Neural progenitor cell (in vitro differentiated cells): ENCODE measurements around the gene ABTB1.

Experiments
- EZH2 ChIP-seq: fragments of 200-600 bp; sonication (generic); IDR thresholded peaks from 2 replicates; pipeline ENCODE4 v1.6.1; 2017; ENCODE audit warnings: antibody characterized with exemption, mild to moderate bottlenecking, moderate library complexity
- EZH2phosphoT487 ChIP-seq: fragments of 200-600 bp; sonication (generic); IDR thresholded peaks from 2 replicates; pipeline ENCODE4 v1.6.1; 2017; ENCODE audit warnings: antibody characterized with exemption
- TF ChIP-seq, protein P1 (sequence below): fragments of 200-600 bp; sonication (generic); IDR thresholded peaks from 2 replicates; pipeline ENCODE4 v1.5.1; 2017; ENCODE audit warnings: antibody characterized with exemption, mild to moderate bottlenecking

GRCh38 chr3:127702151-127702578 lies 29.4 kb downstream of the ABTB1 start:
- TF ChIP-seq, protein P1, sequence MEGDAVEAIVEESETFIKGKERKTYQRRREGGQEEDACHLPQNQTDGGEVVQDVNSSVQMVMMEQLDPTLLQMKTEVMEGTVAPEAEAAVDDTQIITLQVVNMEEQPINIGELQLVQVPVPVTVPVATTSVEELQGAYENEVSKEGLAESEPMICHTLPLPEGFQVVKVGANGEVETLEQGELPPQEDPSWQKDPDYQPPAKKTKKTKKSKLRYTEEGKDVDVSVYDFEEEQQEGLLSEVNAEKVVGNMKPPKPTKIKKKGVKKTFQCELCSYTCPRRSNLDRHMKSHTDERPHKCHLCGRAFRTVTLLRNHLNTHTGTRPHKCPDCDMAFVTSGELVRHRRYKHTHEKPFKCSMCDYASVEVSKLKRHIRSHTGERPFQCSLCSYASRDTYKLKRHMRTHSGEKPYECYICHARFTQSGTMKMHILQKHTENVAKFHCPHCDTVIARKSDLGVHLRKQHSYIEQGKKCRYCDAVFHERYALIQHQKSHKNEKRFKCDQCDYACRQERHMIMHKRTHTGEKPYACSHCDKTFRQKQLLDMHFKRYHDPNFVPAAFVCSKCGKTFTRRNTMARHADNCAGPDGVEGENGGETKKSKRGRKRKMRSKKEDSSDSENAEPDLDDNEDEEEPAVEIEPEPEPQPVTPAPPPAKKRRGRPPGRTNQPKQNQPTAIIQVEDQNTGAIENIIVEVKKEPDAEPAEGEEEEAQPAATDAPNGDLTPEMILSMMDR = no peak
- TF ChIP-seq EZH2 = no peak
- no peak for TF ChIP-seq EZH2phosphoT487
